ENCODE data around the gene OPN1MW.
"Not testable (repeated sequence)": the region's sequence is repeated elsewhere in the genome, so short reads cannot be mapped to it uniquely, and the experiment has no call there.

DNA sequence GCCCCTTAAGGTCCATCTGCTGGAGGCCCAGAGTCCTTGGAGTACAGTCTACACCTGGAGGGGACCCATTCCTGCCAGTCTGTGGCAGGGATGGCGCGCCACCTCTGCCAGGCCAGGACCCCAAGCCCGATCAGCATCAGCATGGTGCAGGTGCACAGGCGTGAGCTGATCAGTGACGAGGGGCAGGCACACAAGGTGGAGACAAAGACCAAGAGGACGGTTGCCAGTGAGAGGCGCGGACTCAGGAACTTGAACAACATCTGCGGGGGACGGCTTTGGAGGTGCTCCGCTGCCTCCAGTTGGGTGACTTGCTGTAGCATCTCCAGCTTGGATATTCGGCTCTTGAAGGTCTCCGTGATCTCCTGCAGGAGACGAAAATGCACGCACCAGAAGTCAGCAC lies 14.1 kb downstream of the OPN1MW start:
- TF ChIP-seq, protein P1, sequence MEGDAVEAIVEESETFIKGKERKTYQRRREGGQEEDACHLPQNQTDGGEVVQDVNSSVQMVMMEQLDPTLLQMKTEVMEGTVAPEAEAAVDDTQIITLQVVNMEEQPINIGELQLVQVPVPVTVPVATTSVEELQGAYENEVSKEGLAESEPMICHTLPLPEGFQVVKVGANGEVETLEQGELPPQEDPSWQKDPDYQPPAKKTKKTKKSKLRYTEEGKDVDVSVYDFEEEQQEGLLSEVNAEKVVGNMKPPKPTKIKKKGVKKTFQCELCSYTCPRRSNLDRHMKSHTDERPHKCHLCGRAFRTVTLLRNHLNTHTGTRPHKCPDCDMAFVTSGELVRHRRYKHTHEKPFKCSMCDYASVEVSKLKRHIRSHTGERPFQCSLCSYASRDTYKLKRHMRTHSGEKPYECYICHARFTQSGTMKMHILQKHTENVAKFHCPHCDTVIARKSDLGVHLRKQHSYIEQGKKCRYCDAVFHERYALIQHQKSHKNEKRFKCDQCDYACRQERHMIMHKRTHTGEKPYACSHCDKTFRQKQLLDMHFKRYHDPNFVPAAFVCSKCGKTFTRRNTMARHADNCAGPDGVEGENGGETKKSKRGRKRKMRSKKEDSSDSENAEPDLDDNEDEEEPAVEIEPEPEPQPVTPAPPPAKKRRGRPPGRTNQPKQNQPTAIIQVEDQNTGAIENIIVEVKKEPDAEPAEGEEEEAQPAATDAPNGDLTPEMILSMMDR (conservative IDR thresholded peaks at IDR 0.05; ENCODE audit: low read depth, low read length): not testable (repeated sequence)
- not testable (repeated sequence) for TF ChIP-seq POLR2A (IDR thresholded peaks at IDR 0.05; ENCODE audit: low read depth, low read length)

Data from IMR-90 (cell line).